IMR-90 (cell line): ENCODE measurements around the gene PDZD7. TPM values are rescaled to one million over a fixed set of nuclear protein-coding genes. Genes with fewer than 3 reads are reported as not detected.

Source experiments
- ATAC-seq: fragments of 200-7000 bp; cut with Tn5 transposase; 2 replicates; pipeline ENCODE4 v1.9.1; 2020; ENCODE audit warnings: low read depth, mild to moderate bottlenecking, moderate library complexity
- BruUV-seq: library from RNA; stranded (reverse); fragments of 400-500 nt; replicated peaks from 2 replicates; lab custom pipeline; 2021; lab: Mats Ljungman, UMichigan
- CTCF ChIA-PET: fragments of 300-600 bp; formaldehyde crosslinking; extraction: SDS; loops from one replicate; lab custom pipeline; 2021; ENCODE audit warnings: antibody characterized with exemption; lab: Yijun Ruan, JAX
- POLR2A ChIA-PET: fragments of 300-600 bp; sonication (Branson Sonifier 250); formaldehyde crosslinking; loops from one replicate; lab custom pipeline; 2022; ENCODE audit warnings: antibody characterized with exemption; ENCODE audit not compliant: unreplicated experiment; lab: Charles Lee
- DNase-seq: peaks from one replicate; pipeline ENCODE4 v3.0.0; 2013
- H2AFZ ChIP-seq: replicated peaks from 2 replicates; pipeline ENCODE3; 2013; ENCODE audit warnings: low read length, mild to moderate bottlenecking; ENCODE audit not compliant: poor library complexity
- H2AK5ac ChIP-seq: 2 replicates; pipeline ENCODE4 v1.6.1; 2013; ENCODE audit warnings: low read depth, low read length, inconsistent platforms
- H2AK9ac ChIP-seq: replicated peaks from 2 replicates; pipeline ENCODE3; 2013; ENCODE audit warnings: mild to moderate bottlenecking, low read depth, low read length, moderate library complexity; ENCODE audit not compliant: poor library complexity
- H2BK120ac ChIP-seq: 2 replicates; pipeline ENCODE4 v1.6.1; 2013; ENCODE audit warnings: low read depth, low read length, inconsistent platforms
- H2BK15ac ChIP-seq: 3 replicates; pipeline ENCODE4 v1.6.1; 2013; ENCODE audit warnings: low read depth, low read length, inconsistent platforms
- H2BK20ac ChIP-seq: 2 replicates; pipeline ENCODE4 v1.6.1; 2013; ENCODE audit warnings: low read depth, mild to moderate bottlenecking, inconsistent platforms, low read length, moderate library complexity
- H2BK5ac ChIP-seq: 2 replicates; pipeline ENCODE4 v1.6.1; 2013; ENCODE audit warnings: mild to moderate bottlenecking, low read depth, low read length, inconsistent platforms; ENCODE audit not compliant: poor library complexity, severe bottlenecking
- H3K14ac ChIP-seq: replicated peaks from 2 replicates; pipeline ENCODE4 v1.6.1; 2013; ENCODE audit warnings: low read depth, low read length, inconsistent platforms
- H3K18ac ChIP-seq: 2 replicates; pipeline ENCODE4 v1.6.1; 2013; ENCODE audit warnings: low read depth, low read length, control low read depth
- H3K23ac ChIP-seq: 2 replicates; pipeline ENCODE4 v1.6.1; 2013; ENCODE audit warnings: low read depth, low read length, inconsistent platforms
- H3K27ac ChIP-seq: 2 replicates; pipeline ENCODE4 v1.5.1; 2013; ENCODE audit warnings: mild to moderate bottlenecking, control low read depth, low read length; ENCODE audit not compliant: insufficient read depth
- H3K27me3 ChIP-seq: 2 replicates; pipeline ENCODE4 v1.6.1; 2013; ENCODE audit warnings: low read length; ENCODE audit not compliant: control insufficient read depth, insufficient read depth
- H3K36me3 ChIP-seq: 2 replicates; pipeline ENCODE4 v1.6.1; 2013; ENCODE audit warnings: low read length, mixed read lengths; ENCODE audit not compliant: control insufficient read depth, insufficient read depth
- H3K4ac ChIP-seq: 2 replicates; pipeline ENCODE4 v1.6.1; 2013; ENCODE audit warnings: low read depth, low read length, inconsistent platforms
- H3K4me1 ChIP-seq: 2 replicates; pipeline ENCODE4 v1.6.1; 2013; ENCODE audit warnings: low read length, mixed read lengths; ENCODE audit not compliant: control insufficient read depth, insufficient read depth
- H3K4me2 ChIP-seq: 2 replicates; pipeline ENCODE4 v1.6.1; 2013; ENCODE audit warnings: low read depth, mild to moderate bottlenecking, control low read depth, low read length, moderate library complexity
- H3K4me3 ChIP-seq: 2 replicates; pipeline ENCODE4 v1.5.1; 2013; ENCODE audit warnings: low read depth, mild to moderate bottlenecking, control low read depth, low read length, moderate library complexity; ENCODE audit not compliant: insufficient read depth
- H3K56ac ChIP-seq: 2 replicates; pipeline ENCODE4 v1.6.1; 2013; ENCODE audit warnings: low read length, inconsistent platforms; ENCODE audit not compliant: insufficient read depth; ENCODE audit errors: extremely low read depth
- H3K79me1 ChIP-seq, 2 experiments: 2 replicates each; pipeline ENCODE4 v1.6.1; 2013; ENCODE audit warnings: low read length in 2 of 2, inconsistent platforms in 1 of 2, low read depth in 1 of 2
- H3K9ac ChIP-seq: 2 replicates; pipeline ENCODE4 v1.6.1; 2013; ENCODE audit warnings: low read depth, low read length, control low read depth
- H3K9me1 ChIP-seq: 2 replicates; pipeline ENCODE4 v1.6.1; 2013; ENCODE audit warnings: low read length, inconsistent platforms; ENCODE audit not compliant: insufficient read depth
- H3K9me3 ChIP-seq: 2 replicates; pipeline ENCODE4 v1.6.1; 2013; ENCODE audit warnings: low read length; ENCODE audit not compliant: control insufficient read depth, insufficient read depth
- H4K20me1 ChIP-seq: 2 replicates; pipeline ENCODE4 v1.6.1; 2013; ENCODE audit warnings: low read length, inconsistent platforms; ENCODE audit not compliant: insufficient read depth
- H4K5ac ChIP-seq: 2 replicates; pipeline ENCODE4 v1.6.1; 2013; ENCODE audit warnings: mild to moderate bottlenecking, low read depth, low read length, control low read depth
- H4K8ac ChIP-seq, 2 experiments: 2 replicates each; pipeline ENCODE4 v1.6.1; 2013; ENCODE audit warnings: low read depth in 2 of 2, low read length in 2 of 2, control low read depth in 1 of 2, inconsistent platforms in 1 of 2
- H4K91ac ChIP-seq: 2 replicates; pipeline ENCODE4 v1.6.1; 2013; ENCODE audit warnings: low read depth, low read length, inconsistent platforms; ENCODE audit not compliant: insufficient read depth
- BHLHE40 ChIP-seq: fragments of 150-350 bp; IDR thresholded peaks from 2 replicates; pipeline ENCODE4 v1.6.1; 2016; ENCODE audit warnings: mild to moderate bottlenecking, low read depth, low read length
- POLR2A ChIP-seq: IDR thresholded peaks from 2 replicates; pipeline ENCODE4 v1.6.1; 2012; ENCODE audit warnings: mild to moderate bottlenecking, low read depth, low read length
- SMC3 ChIP-seq: fragments of 150-350 bp; IDR thresholded peaks from 2 replicates; pipeline ENCODE4 v1.6.1; 2016; ENCODE audit warnings: low read depth, mild to moderate bottlenecking, antibody characterized with exemption, low read length, moderate library complexity
- WGBS, 2 experiments: methylation state at CpG; one replicate each; pipeline versions ENCODE4 v1.1.5 to v1.1.7; 2013; ENCODE audit warnings: missing lambda C conversion rate in 2 of 2; ENCODE audit not compliant: insufficient read length in 1 of 2; ENCODE audit errors: extremely low coverage in 2 of 2; 5-methylcytosine and 5-hydroxymethylcytosine counted together
- dilution Hi-C: fragments of 300-500 bp; cut with HindIII; formaldehyde crosslinking; loops from one replicate; pipeline ENCODE4 v1.14.3; 2018; ENCODE audit warnings: low sequenced_read_pairs; ENCODE audit not compliant: unreplicated experiment
- in situ Hi-C: fragments of 300-500 bp; cut with MboI; formaldehyde crosslinking; loops from 3 replicates; pipeline ENCODE4 v1.14.3; 2019; ENCODE audit warnings: low sequenced_read_pairs, inconsistent platforms, mixed read lengths
- intact Hi-C: fragments of 100-400 bp; cut with micrococcal nuclease; formaldehyde crosslinking; loops from 2 replicates; pipeline ENCODE4 v1.10.0; 2022
- polyA plus RNA-seq, 3 experiments: library from polyadenylated mRNA; depleted of rRNA; stranded (reverse); fragments of >200 nt; gene quantifications; 2 replicates each; pipeline ENCODE4 v1.2.3, GENCODE V29; 2012; ENCODE audit warnings: low replicate concordance in 1 of 3
- total RNA-seq: library from RNA; depleted of rRNA; stranded (reverse); fragments of >200 nt; gene quantifications from 2 replicates; pipeline ENCODE4 v1.2.3, GENCODE V29; 2012

Gene PDZD7
- total and polyA plus RNA-seq, 2 of the 4 experiments (the other 2 are of a cell fraction) = 0.90 to 1.5 TPM

GRCh38 chr10:101047268-101047667 lies 16.3 kb upstream of the PDZD7 start:
- no peak overlapping the region for H2BK5ac ChIP-seq
- H2AFZ ChIP-seq = peak overlapping the region; percentile 81
- peak overlapping the region; percentile 47; the same call in 1 of the 2 replicates for H3K4ac ChIP-seq
- 40% methylated on average over 5 of the region's 16 CpGs; no CpG with 5 or more reads in 1 of the 2 experiments for WGBS, 2 experiments
- H3K79me1 ChIP-seq = peaks cover 0 to 3% of the 10 kb centered on the region in 2 experiments; a peak in 2 of 4 replicates
- DNase-seq (no peak), ATAC-seq (no peak)
- no peak overlapping the region for H4K8ac ChIP-seq
- peaks cover 19% of the 10 kb centered on the region for H3K27me3 ChIP-seq
- no peak overlapping the region for H3K4me3 ChIP-seq
- H3K14ac ChIP-seq = no peak overlapping the region
- H2BK20ac ChIP-seq = no peak overlapping the region
- no peak overlapping the region for H4K91ac ChIP-seq
- ChIA-PET POLR2A (no interaction called here), CTCF (interaction anchor here (1.3 kb wide), 1 partner anchor 11 kb away, joined by 3 read pairs; no protein-coding TSS in a partner anchor)
- H2BK120ac ChIP-seq = no peak overlapping the region
- H3K9me3 ChIP-seq = no peaks in the 10 kb centered on the region
- peak overlapping the region; percentile 73 for H2AK9ac ChIP-seq
- TF ChIP-seq POLR2A = no peak
- no peak for TF ChIP-seq SMC3
- TF ChIP-seq BHLHE40 = no peak
- no TSS peak for BruUV-seq
- H2BK15ac ChIP-seq = no peak overlapping the region
- H3K4me2 ChIP-seq = no peak overlapping the region
- H3K9me1 ChIP-seq = peaks cover 8% of the 10 kb centered on the region; the same call in 1 of the 2 replicates
- no peak overlapping the region for H3K18ac ChIP-seq
- dilution Hi-C loops (no loop called here), intact Hi-C loops (no loop called here), in situ Hi-C loops (no loop called here)
- H3K4me1 ChIP-seq = peaks cover 16% of the 10 kb centered on the region
- no peak overlapping the region for H4K5ac ChIP-seq
- H4K20me1 ChIP-seq = no peaks in the 10 kb centered on the region
- no peak overlapping the region for H3K9ac ChIP-seq
- H2AK5ac ChIP-seq = no peak overlapping the region
- no peak overlapping the region for H3K27ac ChIP-seq
- no peak overlapping the region for H3K23ac ChIP-seq
- no peaks in the 10 kb centered on the region for H3K36me3 ChIP-seq
- no peak overlapping the region for H3K56ac ChIP-seq
